ENCODE results near the gene WNK4.

WNK4 gene

DNA sequence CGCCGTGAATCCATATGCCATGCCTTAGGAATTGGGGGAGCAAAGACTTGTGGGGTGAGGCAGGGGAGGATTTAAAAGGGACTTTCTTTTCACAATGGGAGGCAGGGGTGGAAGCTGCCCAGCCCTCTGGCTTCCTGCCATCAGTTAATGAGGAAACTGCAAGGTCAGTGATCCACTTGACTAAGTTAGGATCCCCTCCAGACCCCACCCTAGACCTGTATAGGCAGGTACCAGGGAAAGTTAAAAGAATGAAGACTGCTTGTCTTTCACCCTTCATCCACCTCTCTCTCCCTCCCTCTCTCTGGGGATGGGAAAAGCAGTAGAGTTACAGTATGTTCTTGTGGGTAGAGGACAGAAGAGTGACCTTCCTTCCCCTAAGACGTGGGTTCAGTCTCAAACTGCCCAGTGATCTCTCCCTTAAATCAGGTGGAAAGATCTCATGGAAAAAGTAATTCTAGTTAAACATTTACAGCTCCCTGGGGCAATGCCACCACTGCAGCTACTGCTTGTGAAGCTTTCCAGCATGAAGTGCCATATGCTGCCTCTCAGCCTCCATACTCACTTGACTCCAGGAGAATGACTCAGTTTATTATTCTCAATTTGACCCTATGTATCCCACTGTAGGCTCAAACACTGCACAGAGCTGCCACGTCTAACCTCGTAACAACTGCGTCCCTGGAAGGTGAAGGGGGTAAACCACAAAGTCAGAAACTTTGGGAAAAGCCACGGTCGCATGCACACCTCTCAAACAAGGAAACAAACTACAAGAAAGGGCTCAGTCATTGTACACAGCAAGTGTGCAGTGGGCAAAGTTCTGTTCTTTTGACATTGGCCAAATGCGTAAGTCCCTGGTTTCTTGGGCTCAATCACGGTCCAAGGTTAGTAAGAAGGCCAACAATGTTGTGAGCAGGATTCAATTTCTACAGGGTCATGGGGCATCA, 16.9 kb downstream of the WNK4 start:
- DNase-seq = no peak

DNA sequence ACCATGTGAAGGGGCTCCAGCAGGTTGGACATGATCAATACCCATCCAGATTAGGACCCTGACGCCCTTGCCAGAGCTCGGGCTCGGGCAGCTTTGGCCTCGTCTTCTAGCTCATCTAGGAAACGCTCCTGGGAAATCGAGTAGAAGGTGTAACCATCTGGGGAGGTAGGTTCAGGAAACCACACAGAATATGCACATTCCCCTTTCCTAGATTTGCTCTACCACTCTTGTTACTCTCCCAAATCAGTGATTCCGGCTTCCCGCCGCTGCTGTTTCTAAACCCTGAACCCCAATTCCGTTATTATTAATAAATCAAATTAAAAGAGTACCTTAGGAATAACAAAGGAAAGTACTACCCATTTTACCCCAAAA, 17.6 kb downstream of the WNK4 start:
- DNase-seq = no peak

- peak; percentile 65 for DNase-seq
Measured at GRCh38 chr17:42798383-42799380, 18.3 kb downstream of the WNK4 start, which contains the start of the genes CNTD1 and COA3. Gene CNTD1 (plus strand): TSS chr17:42798861. CDS start chr17:42799068, 207 bp downstream. Gene COA3 (minus strand): TSS chr17:42798704. CDS start chr17:42798681, 23 bp downstream.

- DNase-seq = no peak
Measured at GRCh38 chr17:42803074-42803883, 22.9 kb downstream of the WNK4 start.

- no peak for DNase-seq
Measured at GRCh38 chr17:42804918-42805367, 24.5 kb downstream of the WNK4 start.

DNA sequence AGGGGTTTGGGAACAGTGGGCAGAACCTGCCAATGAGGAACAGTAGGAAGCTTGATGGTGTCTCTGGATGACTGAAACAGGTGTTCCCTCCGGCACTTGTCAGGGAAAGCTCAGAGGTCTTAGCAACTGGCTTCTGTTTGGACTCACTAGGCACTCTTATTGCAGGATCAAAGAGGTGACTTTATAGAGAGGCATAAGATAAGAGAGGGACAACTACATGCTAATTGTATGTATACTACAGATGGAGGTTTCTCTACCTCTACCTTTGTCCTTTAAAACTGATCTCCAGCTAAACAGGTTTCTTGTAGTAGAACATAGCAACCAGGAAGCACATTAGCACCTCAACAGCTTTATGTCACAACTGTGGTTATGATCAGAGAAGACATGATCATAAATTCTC, 25.8 kb downstream of the WNK4 start:
- DNase-seq = no peak

DNA sequence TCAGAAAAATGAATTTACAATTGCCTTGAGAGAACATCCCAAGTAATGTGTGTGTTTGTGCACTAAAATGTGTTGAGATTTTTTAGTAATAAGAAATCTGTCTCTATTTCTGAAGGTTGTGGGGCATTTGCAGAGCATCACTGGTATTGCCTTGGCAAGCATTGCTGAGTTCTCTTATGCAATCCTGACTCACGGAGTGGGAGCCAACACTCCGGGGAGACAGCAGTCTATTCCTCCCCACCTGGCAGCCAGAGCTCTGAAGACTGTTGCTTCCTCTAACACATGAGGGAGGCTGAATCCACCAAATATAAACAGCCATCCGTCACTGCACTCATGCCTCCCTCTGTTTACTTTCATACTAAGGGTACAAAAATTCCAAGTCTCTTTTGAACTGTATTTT, 28.8 kb downstream of the WNK4 start:
- DNase-seq = no peak

DNA sequence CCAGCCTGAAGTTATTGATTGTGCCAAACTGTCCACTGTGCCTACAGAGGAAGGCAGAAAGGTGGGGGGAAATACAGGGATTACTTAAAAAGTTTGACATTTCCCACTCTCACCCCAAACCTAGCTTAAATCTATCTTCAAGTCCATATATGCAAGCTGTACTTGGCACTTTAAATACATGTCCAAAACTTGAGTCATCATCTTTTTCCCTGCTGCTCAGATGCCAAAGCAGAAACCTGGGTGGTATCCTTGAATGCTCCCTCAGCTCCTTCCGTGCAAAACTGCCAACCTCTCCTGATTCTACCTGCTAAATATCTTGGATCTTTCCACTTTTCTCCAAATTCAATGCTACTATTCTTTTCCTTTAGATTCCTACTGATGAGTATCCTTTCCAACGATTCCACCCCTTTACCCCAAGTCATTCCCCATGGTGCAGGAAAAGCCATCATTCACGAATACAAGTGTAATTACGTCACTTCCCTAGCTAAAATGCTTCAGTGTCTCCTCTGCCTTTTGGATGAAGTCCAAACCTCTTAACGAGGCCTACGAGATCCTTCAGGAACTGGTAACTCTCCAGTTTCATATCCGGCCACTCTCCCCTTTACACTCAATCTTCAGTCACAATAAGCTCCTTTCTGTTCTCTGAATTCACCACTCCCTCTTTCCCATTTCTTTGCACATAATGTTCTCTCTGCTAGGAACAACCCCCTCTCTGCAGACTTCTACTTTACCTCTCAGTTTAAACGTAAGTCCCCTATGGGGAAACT, 34.4 kb downstream of the WNK4 start:
- no peak for DNase-seq

DNA sequence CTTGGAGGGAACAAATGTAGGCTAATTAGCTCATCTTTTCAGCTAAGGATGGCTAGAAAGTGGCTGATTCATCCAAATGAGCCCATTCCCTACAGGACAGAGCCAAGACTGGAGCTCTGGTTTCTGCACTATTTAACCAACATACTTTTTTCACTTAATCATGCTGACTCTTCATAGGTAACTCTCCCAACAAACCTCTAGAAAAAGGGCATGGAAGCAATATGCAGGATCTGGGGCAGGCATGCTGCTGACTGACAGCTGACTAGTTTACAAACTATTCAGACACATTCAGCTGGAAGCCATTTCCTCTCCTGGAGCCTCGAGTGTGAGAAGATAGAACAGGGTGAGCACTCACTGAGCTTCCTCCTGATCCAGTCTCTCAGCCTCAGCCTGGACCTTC, 37.5 kb downstream of the WNK4 start:
- no peak for DNase-seq

GRCh38 chr17:42818379-42818778, 38.0 kb downstream of the WNK4 start:
- no peak for DNase-seq

- DNase-seq = peak; percentile 53
Measured at GRCh38 chr17:42819939-42820535, 39.6 kb downstream of the WNK4 start.

GRCh38 chr17:42821176-42821575, 40.8 kb downstream of the WNK4 start:
- no peak for DNase-seq

DNA sequence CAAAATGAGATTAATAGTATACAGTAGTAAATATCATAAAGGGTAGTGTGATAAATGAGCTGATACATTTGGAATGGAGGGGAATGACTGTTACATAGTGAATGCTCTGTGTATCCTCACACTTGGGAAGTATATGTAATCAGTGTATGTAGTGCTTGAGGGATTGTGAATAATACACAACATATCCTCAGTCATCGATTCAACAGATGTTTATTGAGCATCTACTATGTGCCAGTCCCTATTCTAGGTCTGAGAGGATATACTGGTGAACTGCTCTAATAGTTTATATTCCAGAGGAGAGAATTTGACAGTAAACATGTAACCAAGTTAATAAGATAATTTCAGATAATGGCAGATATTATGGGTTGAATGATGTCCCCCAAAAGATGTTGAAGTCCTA, 47.1 kb downstream of the WNK4 start:
- no peak for DNase-seq

DNA sequence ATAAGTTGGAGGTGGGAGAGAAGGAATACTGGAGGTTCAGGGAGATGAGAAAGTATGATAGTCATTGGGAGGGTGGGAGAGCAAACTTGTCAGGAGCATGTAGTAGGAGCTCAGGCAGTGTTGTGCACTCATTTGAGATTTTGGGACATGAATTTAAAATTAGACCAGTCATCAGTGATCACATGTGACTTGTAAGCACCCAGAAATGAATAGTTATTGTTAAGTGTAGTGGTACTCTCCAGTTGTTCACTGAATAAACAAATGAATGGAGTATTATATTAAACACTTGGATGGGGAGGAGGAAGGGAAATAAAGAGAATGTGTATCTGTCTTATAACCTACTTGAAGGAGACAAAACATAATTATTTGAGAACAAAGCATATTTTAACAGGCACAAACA, 50.6 kb downstream of the WNK4 start:
- no peak for DNase-seq

- no peak for DNase-seq
Measured at GRCh38 chr17:42832213-42832933, 52.0 kb downstream of the WNK4 start.

DNA sequence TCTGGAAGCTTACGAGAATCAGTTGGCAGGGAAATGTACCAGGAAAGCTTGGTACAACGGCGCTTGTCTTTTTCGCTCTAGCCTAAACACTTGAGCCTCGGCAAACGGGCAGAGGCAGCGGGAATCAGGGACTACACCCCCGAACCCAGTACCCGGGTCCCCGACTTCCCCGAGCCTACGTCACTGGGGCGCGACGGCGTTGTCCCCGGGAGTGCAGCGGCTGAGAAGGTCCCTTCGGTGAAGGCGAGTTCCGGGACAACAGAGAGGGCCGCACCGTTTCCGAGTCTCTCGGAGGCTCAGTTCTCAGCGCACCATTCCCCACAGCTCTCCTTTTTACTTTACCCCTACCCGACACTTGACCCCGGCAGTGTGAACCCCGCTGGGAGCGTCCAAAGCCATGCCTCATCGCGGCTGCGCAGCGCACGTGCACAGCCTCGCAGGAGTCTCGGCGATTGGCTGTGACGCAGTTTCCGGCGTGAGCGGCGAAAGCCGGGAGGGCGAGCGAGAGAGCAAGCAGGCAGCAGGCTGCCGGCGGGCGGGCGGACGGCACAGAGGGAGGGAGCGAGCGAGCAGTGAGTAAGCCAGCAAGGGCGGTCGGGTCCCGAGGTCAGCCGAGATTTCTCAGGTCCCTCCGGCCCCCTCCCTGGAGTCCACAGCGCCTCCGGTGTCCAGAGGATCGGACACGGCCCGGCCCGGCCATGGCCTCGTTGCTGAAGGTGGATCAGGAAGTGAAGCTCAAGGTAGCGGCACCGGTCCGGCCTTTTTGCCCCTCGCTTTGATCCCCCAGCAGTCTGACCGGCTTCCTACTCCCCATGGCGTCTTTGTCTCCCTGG, 52.7 kb downstream of the WNK4 start, which contains the start of gene PSME3:
PSME3 (plus strand) TSS at position 464 of the 833 bp plus-strand sequence; CDS start at position 699, 235 bp downstream.
- DNase-seq = peak; percentile 85

DNA sequence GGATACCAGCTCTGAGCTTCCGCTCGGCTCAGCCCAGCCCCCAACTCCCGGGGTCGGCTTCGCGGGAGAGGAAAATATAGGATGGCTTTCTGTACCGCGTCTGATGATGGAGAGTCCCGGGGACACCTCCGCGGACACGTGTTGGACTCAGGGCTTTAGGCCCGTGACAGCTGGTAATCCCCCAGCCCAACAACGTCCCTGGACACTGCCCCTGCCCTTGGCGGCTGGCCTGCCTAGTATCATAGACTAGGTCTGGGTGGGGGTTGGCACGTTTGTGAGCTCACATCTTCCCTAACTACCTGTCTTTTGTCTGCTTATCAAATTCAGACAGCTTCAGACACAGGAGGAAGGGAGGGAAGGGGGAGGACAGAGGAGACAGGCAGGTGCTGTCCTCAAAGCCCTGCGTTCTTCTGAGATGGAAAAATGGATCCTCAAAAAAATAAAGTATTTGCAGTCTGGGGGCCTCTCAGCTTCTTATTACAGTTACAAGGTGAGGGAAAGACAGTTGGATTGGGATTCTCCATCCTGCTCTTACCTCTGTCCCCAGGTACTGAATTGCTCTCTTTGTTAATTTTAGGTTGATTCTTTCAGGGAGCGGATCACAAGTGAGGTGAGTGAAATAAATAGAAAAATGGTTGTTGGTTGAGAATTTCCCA, 53.5 kb downstream of the WNK4 start:
- no peak for DNase-seq

- DNase-seq = no peak
Measured at GRCh38 chr17:42835732-42836131, 55.3 kb downstream of the WNK4 start.

Data from activated gamma-delta T cell treated with Interleukin-2 at 50 U/mL for 16 hours (primary cell).